ENCODE data around the gene CHRNA4.

DNA sequence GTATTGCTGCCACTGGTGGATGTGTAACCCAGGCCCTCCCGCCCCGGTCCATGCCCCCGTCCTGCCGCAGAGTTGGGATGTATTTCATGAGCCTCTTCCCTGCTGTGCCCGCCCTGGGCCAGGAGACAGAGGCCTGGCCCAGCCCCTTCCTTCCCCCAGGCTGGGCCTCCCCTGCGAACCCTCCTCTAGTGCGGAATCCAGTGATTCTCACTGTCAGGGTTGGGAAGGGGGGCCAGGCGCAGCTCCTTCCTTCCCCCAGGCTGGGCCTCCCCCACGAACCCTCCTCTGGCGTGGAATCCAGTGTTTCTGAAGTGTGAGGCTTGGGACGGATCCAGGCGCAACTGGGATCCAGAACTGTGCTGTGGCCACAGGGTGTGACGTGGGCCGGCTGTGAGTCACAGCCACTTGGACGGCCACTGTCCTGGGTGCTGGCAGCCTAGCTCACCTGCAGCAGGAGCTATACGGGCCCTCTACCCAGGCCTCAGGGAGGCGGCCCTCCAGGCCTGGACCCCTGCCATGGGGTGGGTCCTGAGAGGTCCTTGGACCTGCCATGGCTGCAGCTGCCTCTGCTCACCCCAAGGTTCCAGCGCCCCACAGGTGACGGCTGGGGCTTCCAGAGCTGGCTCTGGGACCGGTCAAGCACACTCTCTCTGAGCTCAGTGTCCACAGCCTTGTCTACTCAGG lies 39.9 kb downstream of the CHRNA4 start:
- TF ChIP-seq, protein P1, sequence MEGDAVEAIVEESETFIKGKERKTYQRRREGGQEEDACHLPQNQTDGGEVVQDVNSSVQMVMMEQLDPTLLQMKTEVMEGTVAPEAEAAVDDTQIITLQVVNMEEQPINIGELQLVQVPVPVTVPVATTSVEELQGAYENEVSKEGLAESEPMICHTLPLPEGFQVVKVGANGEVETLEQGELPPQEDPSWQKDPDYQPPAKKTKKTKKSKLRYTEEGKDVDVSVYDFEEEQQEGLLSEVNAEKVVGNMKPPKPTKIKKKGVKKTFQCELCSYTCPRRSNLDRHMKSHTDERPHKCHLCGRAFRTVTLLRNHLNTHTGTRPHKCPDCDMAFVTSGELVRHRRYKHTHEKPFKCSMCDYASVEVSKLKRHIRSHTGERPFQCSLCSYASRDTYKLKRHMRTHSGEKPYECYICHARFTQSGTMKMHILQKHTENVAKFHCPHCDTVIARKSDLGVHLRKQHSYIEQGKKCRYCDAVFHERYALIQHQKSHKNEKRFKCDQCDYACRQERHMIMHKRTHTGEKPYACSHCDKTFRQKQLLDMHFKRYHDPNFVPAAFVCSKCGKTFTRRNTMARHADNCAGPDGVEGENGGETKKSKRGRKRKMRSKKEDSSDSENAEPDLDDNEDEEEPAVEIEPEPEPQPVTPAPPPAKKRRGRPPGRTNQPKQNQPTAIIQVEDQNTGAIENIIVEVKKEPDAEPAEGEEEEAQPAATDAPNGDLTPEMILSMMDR (IDR thresholded peaks at IDR 0.05; ENCODE audit: extremely low read depth in 1 of 2, insufficient read depth in 1 of 2, low read depth in 1 of 2, low read length in 2 of 2): no peak
- TF ChIP-seq POLR2A (IDR thresholded peaks at IDR 0.05; ENCODE audit: low read depth, low read length): no peak
- no peak for TF ChIP-seq POLR2AphosphoS5 (IDR thresholded peaks at IDR 0.05; ENCODE audit: insufficient read depth, low read depth, low read length)

Data from endothelial cell of umbilical vein (primary cell).